Measurements from ENCODE around the gene TM9SF2.

DNA sequence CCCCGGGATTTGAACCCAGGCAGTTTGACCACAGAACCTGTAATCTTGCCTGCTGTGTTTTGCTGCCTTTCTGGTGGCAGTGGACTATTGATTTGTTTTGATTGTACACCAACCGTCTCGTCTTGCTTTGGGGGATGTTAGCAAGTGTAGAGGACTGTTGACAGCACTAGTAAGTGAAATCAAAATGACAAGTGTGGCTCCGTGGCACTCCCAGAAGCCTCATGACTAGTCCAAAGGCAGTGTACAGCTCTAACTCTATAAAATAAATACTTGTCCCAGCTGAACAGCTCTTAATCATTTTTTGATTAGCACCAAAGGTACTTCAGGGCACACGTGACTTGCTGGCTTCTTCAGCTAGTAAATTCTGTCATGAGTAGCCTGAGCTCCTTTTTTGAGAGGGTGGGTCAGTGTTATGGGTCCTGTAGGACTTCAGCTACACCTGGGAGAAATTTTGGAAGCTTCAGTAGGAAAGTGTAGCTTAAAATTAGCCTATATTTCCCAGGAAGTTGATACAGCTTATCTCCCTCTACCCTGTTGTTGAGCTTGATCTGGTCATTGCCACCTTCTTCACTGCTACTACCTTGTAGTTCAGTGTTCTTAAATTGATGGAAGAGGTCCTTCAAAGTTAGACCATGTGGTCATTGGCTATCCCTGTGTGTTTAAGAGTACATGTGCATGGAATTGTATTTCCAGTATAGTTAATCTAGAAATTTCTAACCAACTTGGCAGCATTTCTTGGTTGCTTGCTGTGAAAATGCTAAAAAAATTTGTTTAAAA, 15.1 kb downstream of the TM9SF2 start:
- TF ChIP-seq CTCF (IDR thresholded peaks at IDR 0.05) (no peak), POLR2AphosphoS5 (IDR thresholded peaks at IDR 0.05) (no peak), POLR2A (IDR thresholded peaks at IDR 0.05) (no peak)

Data from transverse colon (tissue), 4 donors.